Right kidney (tissue), 1 donor: Measurements from ENCODE around the gene CSF3R.

Experiments
- DNase-seq: peaks from one replicate; pipeline ENCODE4 v3.0.0-alpha.2; 2016

The CSF3R gene

DNA sequence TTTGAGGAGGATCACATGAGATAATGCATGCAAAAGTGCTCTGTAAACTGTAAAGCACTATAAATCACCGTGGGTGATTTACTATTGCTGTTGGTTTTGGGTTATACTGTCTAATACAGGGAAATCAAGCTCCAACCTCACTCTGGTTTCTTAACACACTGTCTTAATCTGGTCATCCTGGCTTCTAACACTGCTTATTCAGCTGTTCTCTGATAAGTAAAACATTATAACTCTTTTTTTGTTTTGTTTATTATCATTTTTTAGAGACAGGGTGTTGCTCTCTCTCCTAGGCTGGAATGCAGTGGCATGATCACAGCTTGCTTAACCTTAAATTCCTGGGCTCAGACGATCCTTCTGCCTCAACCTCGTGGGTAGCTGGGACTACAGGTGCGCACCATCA is 63.1 kb downstream of the CSF3R start:
- DNase-seq = no peak

GRCh38 chr1:36419140-36419539 is 63.6 kb downstream of the CSF3R start:
- DNase-seq = no peak

DNA sequence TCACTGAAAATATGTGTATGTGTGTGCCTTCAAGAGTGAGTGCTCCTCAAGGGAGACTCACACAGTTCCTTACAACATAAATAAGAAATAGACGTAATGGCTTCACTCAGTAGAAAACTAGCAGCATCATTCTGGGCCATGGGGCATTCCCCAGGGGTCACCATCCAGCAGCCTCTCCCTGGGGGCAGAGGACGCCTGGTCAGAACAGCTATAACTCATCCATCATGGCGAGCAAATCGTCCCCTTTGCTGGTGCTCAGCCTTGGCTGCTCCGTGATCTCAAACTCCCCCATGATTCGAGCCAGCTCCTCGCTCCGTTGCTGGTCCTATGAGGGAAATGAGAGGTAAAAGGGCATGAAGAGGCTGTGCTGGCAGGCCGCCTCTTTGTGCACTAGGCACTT is 64.8 kb downstream of the CSF3R start:
- DNase-seq = no peak
